ENCODE data around the gene GRB2. TPM values are rescaled to one million over a fixed set of nuclear protein-coding genes. Genes with fewer than 3 reads are reported as not detected.

Gene GRB2
- total RNA-seq, 1 donor from 2014 or later = 320 TPM

GRCh38 chr17:75388476-75389030 lies 16.9 kb downstream of the GRB2 start:
- no peak for DNase-seq
- Mint-ChIP-seq H3K27me3 (no peaks in the 10 kb centered on the region), H3K4me3 (no peak overlapping the region), H3K4me1 (peaks cover 78% of the 10 kb centered on the region), H3K27ac (peak overlapping the region; percentile 18), H3K9me3 (no peaks in the 10 kb centered on the region), H3K36me3 (ENCODE audit: low read depth) (peaks cover 72% of the 10 kb centered on the region)
- TF ChIP-seq, protein P1, sequence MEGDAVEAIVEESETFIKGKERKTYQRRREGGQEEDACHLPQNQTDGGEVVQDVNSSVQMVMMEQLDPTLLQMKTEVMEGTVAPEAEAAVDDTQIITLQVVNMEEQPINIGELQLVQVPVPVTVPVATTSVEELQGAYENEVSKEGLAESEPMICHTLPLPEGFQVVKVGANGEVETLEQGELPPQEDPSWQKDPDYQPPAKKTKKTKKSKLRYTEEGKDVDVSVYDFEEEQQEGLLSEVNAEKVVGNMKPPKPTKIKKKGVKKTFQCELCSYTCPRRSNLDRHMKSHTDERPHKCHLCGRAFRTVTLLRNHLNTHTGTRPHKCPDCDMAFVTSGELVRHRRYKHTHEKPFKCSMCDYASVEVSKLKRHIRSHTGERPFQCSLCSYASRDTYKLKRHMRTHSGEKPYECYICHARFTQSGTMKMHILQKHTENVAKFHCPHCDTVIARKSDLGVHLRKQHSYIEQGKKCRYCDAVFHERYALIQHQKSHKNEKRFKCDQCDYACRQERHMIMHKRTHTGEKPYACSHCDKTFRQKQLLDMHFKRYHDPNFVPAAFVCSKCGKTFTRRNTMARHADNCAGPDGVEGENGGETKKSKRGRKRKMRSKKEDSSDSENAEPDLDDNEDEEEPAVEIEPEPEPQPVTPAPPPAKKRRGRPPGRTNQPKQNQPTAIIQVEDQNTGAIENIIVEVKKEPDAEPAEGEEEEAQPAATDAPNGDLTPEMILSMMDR (IDR thresholded peaks at IDR 0.05) = no peak
- ATAC-seq (ENCODE audit: low read depth) = no peak
- ChIA-PET POLR2A (no interaction called here), CTCF (no interaction called here)
- intact Hi-C loops (cut with micrococcal nuclease) = loop anchor here (2.0 kb wide), 1 partner anchor 16 kb away; the partner anchor contains the start of gene GRB2

GRCh38 chr17:75387771-75388170 lies 17.7 kb downstream of the GRB2 start:
- no peak for ATAC-seq (ENCODE audit: low read depth)
- no peak overlapping the region for H3K4me3 Mint-ChIP-seq
- POLR2A ChIA-PET = interaction anchor here (0.9 kb wide), 1 partner anchor 9 kb away, joined by 4 read pairs; no protein-coding TSS in a partner anchor
- H3K27me3 Mint-ChIP-seq = no peaks in the 10 kb centered on the region
- DNase-seq = no peak
- TF ChIP-seq, protein P1 (IDR thresholded peaks at IDR 0.05) = no peak
- peak overlapping the region; percentile 18 for H3K27ac Mint-ChIP-seq
- CTCF ChIA-PET = interaction anchor here (1.6 kb wide), 1 partner anchor 65 kb away, joined by 3 read pairs; no protein-coding TSS in a partner anchor
- H3K36me3 Mint-ChIP-seq (ENCODE audit: low read depth) = peaks cover 67% of the 10 kb centered on the region
- intact Hi-C loops (cut with micrococcal nuclease) = loop anchor here (2.0 kb wide), 1 partner anchor 17 kb away; the partner anchor contains the start of gene GRB2
- H3K4me1 Mint-ChIP-seq = peaks cover 78% of the 10 kb centered on the region
- no peaks in the 10 kb centered on the region for H3K9me3 Mint-ChIP-seq

DNA sequence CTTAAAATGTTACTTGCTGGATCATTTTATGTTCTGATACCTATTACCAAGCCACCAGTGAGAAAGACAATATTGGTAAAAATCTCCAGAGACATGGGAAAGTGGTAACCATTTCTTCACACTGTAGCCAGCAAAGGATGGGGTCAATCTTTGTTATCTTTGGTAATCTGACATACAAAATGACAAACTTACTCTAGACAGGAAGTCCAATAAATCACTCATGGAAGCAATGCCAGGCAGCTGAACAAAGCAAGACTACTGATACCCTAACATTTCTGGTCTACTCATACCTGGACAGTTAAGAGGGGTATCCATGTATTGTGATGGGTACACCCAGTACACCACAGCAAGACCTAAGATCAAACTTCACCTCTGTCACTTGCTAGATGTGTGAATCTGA lies 19.0 kb downstream of the GRB2 start:
- intact Hi-C loops (cut with micrococcal nuclease) = no loop called here
- H3K27ac Mint-ChIP-seq = peak overlapping the region; percentile 25
- no peaks in the 10 kb centered on the region for H3K9me3 Mint-ChIP-seq
- TF ChIP-seq, protein P1 (IDR thresholded peaks at IDR 0.05) = no peak
- ChIA-PET CTCF (interaction anchor here (1.6 kb wide), 1 partner anchor 63 kb away, joined by 3 read pairs; no protein-coding TSS in a partner anchor), POLR2A (interaction anchor here (0.9 kb wide), 1 partner anchor 26 kb away, joined by 4 read pairs; no protein-coding TSS in a partner anchor)
- peaks cover 79% of the 10 kb centered on the region for H3K4me1 Mint-ChIP-seq
- no peak for ATAC-seq (ENCODE audit: low read depth)
- H3K27me3 Mint-ChIP-seq = no peaks in the 10 kb centered on the region
- H3K4me3 Mint-ChIP-seq = no peak overlapping the region
- peaks cover 57% of the 10 kb centered on the region for H3K36me3 Mint-ChIP-seq (ENCODE audit: low read depth)
- no peak for DNase-seq

DNA sequence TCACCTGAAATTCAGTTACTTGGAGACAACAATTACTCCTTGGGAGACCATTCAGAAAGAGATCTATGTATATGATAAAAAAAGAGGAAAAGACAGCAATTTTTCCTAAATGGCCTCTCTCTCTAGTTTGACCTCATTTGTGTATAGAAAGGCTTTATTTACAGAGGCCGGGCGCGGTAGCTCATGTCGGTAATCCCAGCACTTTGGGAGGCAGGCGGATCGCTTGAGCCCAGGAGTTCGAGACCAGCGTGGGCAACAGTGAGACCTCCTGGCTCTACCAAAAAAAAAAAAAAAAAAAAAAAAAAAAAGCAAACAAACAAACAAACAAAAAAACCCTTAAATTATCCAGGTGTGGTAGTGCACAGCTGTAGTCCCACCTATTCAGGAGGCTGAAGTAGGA lies 20.7 kb downstream of the GRB2 start:
- Mint-ChIP-seq H3K27ac (no peak overlapping the region), H3K27me3 (no peaks in the 10 kb centered on the region)
- TF ChIP-seq, protein P1 (IDR thresholded peaks at IDR 0.05) = no peak

DNA sequence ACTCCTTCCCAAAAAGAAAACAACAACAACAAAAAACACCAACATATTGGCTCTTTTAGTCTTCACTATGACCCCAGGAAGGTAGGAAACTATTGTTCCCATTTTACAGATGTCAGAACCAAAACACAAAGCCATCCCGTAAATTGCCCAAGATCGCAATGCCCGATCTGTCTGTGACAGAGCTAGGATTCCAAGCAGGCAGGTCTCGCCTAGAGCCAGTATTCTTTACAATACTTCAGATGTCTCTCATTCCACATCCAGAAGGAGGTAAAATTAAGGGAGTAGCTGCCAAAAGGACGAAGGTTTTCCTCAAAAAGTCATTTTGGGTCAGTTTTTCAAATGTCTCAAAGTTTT lies 21.7 kb downstream of the GRB2 start:
- ATAC-seq (ENCODE audit: low read depth) (no peak), DNase-seq (no peak)
- TF ChIP-seq, protein P1 (IDR thresholded peaks at IDR 0.05) = no peak
- Mint-ChIP-seq H3K9me3 (no peaks in the 10 kb centered on the region), H3K4me1 (peaks cover 80% of the 10 kb centered on the region), H3K27ac (peak overlapping the region; percentile 70), H3K4me3 (peak overlapping the region; percentile 24), H3K36me3 (ENCODE audit: low read depth) (peaks cover 46% of the 10 kb centered on the region), H3K27me3 (no peaks in the 10 kb centered on the region)
- intact Hi-C loops (cut with micrococcal nuclease) = loop anchor here (1.0 to 2.0 kb wide), 2 partner anchors 9 to 13 kb away; no protein-coding TSS in a partner anchor
- ChIA-PET POLR2A (no interaction called here), CTCF (no interaction called here)

More for the DNA sequence above, 20.7 kb downstream of the GRB2 start:
- no peak for DNase-seq
- Mint-ChIP-seq H3K4me3 (no peak overlapping the region), H3K9me3 (no peaks in the 10 kb centered on the region), H3K36me3 (ENCODE audit: low read depth) (peaks cover 46% of the 10 kb centered on the region), H3K4me1 (peaks cover 78% of the 10 kb centered on the region)
- ATAC-seq (ENCODE audit: low read depth) = no peak
- POLR2A ChIA-PET = interaction anchor here (0.6 kb wide), 1 partner anchor 394 kb away, joined by 6 read pairs; no protein-coding TSS in a partner anchor
- CTCF ChIA-PET = interaction anchor here (1.2 kb wide), 1 partner anchor 95 kb away, joined by 3 read pairs; the partner anchor contains the start of gene SLC25A19
- intact Hi-C loops (cut with micrococcal nuclease) = loop anchor here (2.0 kb wide), 1 partner anchor 14 kb away; no protein-coding TSS in a partner anchor

Measured in activated B cell treated with CpG ODN at 0.5 μM for 24 hours (primary cell).